CD4-positive, alpha-beta memory T cell (primary cell): ENCODE data around the gene TMEM92. TPM values are rescaled to one million over a fixed set of nuclear protein-coding genes. Genes with fewer than 3 reads are reported as not detected.

Experiments
- CTCF ChIA-PET: fragments of 350-600 bp; sonication (Branson Sonifier 250); formaldehyde crosslinking; loops from one replicate; lab custom pipeline; 2021; ENCODE audit warnings: inconsistent platforms; ENCODE audit not compliant: partially characterized antibody; lab: Charles Lee
- POLR2A ChIA-PET: fragments of 350-600 bp; sonication (Branson Sonifier 250); formaldehyde crosslinking; loops from one replicate; lab custom pipeline; 2021; ENCODE audit not compliant: partially characterized antibody; lab: Charles Lee
- DNase-seq, 5 donors: peaks; one replicate each; pipeline versions ENCODE4 v3.0.0 to v3.0.0-alpha.2; 2020 to 2022; ENCODE audit warnings: mixed read lengths in 1 of 5
- H3K27ac ChIP-seq: one replicate; pipeline ENCODE4 v1.7.0; 2013; ENCODE audit warnings: low read depth, low read length
- H3K27me3 ChIP-seq: 2 replicates; pipeline ENCODE4 v1.7.0; 2013; ENCODE audit warnings: mild to moderate bottlenecking, low read length, moderate library complexity; ENCODE audit not compliant: insufficient read depth
- H3K36me3 ChIP-seq: 2 replicates; pipeline ENCODE4 v1.7.0; 2013; ENCODE audit warnings: mild to moderate bottlenecking, low read length, moderate library complexity; ENCODE audit not compliant: insufficient read depth
- H3K4me1 ChIP-seq: 2 replicates; pipeline ENCODE4 v1.7.0; 2013; ENCODE audit warnings: mild to moderate bottlenecking, low read length, moderate library complexity; ENCODE audit not compliant: insufficient read depth
- H3K4me3 ChIP-seq, 2 donors: one replicate each; pipeline ENCODE4 v1.7.0; 2013; ENCODE audit warnings: low read length in 2 of 2, mild to moderate bottlenecking in 1 of 2
- H3K9me3 ChIP-seq, 2 donors: one replicate each; pipeline ENCODE4 v1.7.0; 2013; ENCODE audit warnings: low read length in 2 of 2, control low read depth in 1 of 2; ENCODE audit not compliant: control insufficient read depth in 1 of 2
- H3K27ac Mint-ChIP-seq, 7 donors: one replicate each; pipeline ENCODE4 v1.8.0; 2020 to 2021; ENCODE audit warnings: mixed read lengths in 7 of 7, mild to moderate bottlenecking in 6 of 7, inconsistent platforms in 3 of 7, moderate library complexity in 3 of 7
- H3K27me3 Mint-ChIP-seq, 2 donors: one replicate each; pipeline ENCODE4 v1.8.0; 2020 to 2021; ENCODE audit warnings: mixed read lengths in 2 of 2
- H3K36me3 Mint-ChIP-seq, 2 donors: one replicate each; pipeline ENCODE4 v1.8.0; 2020 to 2021; ENCODE audit warnings: mixed read lengths in 2 of 2, inconsistent platforms in 1 of 2, mild to moderate bottlenecking in 1 of 2
- H3K4me1 Mint-ChIP-seq, 4 donors: one replicate each; pipeline ENCODE4 v1.8.0; 2020 to 2021; ENCODE audit warnings: mixed read lengths in 4 of 4, mild to moderate bottlenecking in 1 of 4
- H3K4me3 Mint-ChIP-seq, 8 donors: one replicate each; pipeline ENCODE4 v1.8.0; 2020 to 2021; ENCODE audit warnings: mixed read lengths in 8 of 8, mild to moderate bottlenecking in 7 of 8, moderate library complexity in 6 of 8, inconsistent platforms in 3 of 8
- H3K9me3 Mint-ChIP-seq, 8 donors: one replicate each; pipeline ENCODE4 v1.8.0; 2020 to 2021; ENCODE audit warnings: mixed read lengths in 8 of 8, mild to moderate bottlenecking in 5 of 8, inconsistent platforms in 3 of 8, moderate library complexity in 1 of 8
- intact Hi-C: fragments of 100-400 bp; cut with micrococcal nuclease; formaldehyde crosslinking; loops from one replicate; pipeline ENCODE4 v1.15.1; 2023
- polyA plus RNA-seq, 2 donors: library from polyadenylated mRNA; unstranded; fragments of 300-500 nt; fragmentation: Illumina TruSeq; gene quantifications; one replicate each; pipeline ENCODE4 v1.2.3, GENCODE V29; 2021
- total RNA-seq, 2 experiments: library from RNA; stranded (reverse); gene quantifications; one replicate each; pipeline ENCODE4 v1.2.3, GENCODE V29; 2021

The TMEM92 gene
- total and polyA plus RNA-seq, 4 experiments from 2014 or later: not detected

DNA sequence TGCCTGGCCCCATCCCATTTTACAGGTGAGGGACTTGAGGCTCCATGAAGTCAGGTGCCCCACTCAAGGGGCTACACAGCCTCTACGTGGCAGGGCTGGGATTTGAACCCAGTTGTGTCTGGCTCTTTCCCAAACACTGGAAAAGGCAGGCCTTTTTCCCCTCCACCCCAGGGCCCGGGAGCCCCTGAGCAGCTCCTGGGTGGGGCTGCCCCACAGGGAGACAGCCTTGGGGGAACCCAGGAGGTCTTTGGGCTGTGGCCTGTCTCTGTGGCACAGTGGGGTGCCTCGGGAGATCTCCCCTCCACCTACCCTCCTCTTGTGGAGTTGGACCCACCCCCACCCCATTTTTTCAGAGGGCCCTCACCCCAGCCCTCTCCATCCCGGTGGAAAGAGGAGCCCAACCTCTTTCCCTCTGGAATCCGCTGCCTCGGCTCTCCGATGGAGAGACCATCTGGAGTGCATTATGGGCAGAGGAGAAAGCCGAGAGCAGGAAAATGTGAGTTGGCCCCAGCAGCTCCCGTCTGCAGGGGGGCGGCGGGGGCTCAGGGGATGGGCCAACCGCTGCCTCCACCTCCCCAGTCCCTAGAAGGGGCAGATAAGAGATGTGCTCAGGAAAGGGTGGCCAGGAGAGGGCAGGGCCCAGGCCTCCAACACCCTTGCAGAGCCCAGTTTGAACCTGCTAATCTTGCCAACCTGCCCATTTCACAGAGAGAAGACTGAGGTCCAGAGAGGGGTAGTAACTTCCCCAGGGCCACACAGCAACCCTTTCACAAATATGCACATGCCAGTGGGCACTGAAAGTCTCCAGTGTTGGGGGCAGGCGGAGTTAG, 15.4 kb upstream of the TMEM92 start:
- Histone ChIP-seq H3K9me3 (no peaks in the 10 kb centered on the region), H3K27ac (no peak overlapping the region), H3K4me1 (no peaks in the 10 kb centered on the region), H3K27me3 (no peaks in the 10 kb centered on the region), H3K4me3 (no peak overlapping the region), H3K36me3 (no peaks in the 10 kb centered on the region)
- H3K4me3 Mint-ChIP-seq: no peak overlapping the region
- no peak for DNase-seq
- POLR2A ChIA-PET: no interaction called here
- CTCF ChIA-PET: no interaction called here
- H3K4me1 Mint-ChIP-seq: no peaks in the 10 kb centered on the region
- peaks cover 14 to 17% of the 10 kb centered on the region in 2 donors for H3K27me3 Mint-ChIP-seq
- intact Hi-C loops: no loop called here
- H3K27ac Mint-ChIP-seq: no peak overlapping the region
- no peaks in the 10 kb centered on the region for H3K9me3 Mint-ChIP-seq
- H3K36me3 Mint-ChIP-seq: no peaks in the 10 kb centered on the region

GRCh38 chr17:50259477-50260324, 14.6 kb upstream of the TMEM92 start:
- no peak overlapping the region for H3K4me3 Mint-ChIP-seq
- no peaks in the 10 kb centered on the region for H3K9me3 ChIP-seq
- H3K27me3 ChIP-seq: no peaks in the 10 kb centered on the region

GRCh38 chr17:50260501-50260911, 13.8 kb upstream of the TMEM92 start:
- CTCF ChIA-PET: no interaction called here
- Histone ChIP-seq H3K36me3 (no peaks in the 10 kb centered on the region), H3K4me1 (no peaks in the 10 kb centered on the region), H3K4me3 (no peak overlapping the region), H3K9me3 (no peaks in the 10 kb centered on the region), H3K27ac (no peak overlapping the region), H3K27me3 (no peaks in the 10 kb centered on the region)
- H3K27me3 Mint-ChIP-seq: peaks cover 13 to 17% of the 10 kb centered on the region in 2 donors
- no peaks in the 10 kb centered on the region for H3K36me3 Mint-ChIP-seq
- no peaks in the 10 kb centered on the region for H3K4me1 Mint-ChIP-seq
- no peak overlapping the region for H3K4me3 Mint-ChIP-seq
- POLR2A ChIA-PET: no interaction called here
- no peak for DNase-seq
- H3K9me3 Mint-ChIP-seq: no peaks in the 10 kb centered on the region
- H3K27ac Mint-ChIP-seq: no peak overlapping the region
- intact Hi-C loops: no loop called here

More at GRCh38 chr17:50259477-50260324, 14.6 kb upstream of the TMEM92 start:
- ChIA-PET CTCF (no interaction called here), POLR2A (no interaction called here)
- H3K27ac Mint-ChIP-seq: no peak overlapping the region
- H3K36me3 ChIP-seq: no peaks in the 10 kb centered on the region
- H3K4me3 ChIP-seq: no peak overlapping the region
- H3K4me1 ChIP-seq: no peaks in the 10 kb centered on the region
- H3K4me1 Mint-ChIP-seq: no peaks in the 10 kb centered on the region
- H3K9me3 Mint-ChIP-seq: no peaks in the 10 kb centered on the region
- peaks cover 15 to 17% of the 10 kb centered on the region in 2 donors for H3K27me3 Mint-ChIP-seq
- no peaks in the 10 kb centered on the region for H3K36me3 Mint-ChIP-seq
- no peak for DNase-seq
- H3K27ac ChIP-seq: no peak overlapping the region
- intact Hi-C loops: no loop called here

DNA sequence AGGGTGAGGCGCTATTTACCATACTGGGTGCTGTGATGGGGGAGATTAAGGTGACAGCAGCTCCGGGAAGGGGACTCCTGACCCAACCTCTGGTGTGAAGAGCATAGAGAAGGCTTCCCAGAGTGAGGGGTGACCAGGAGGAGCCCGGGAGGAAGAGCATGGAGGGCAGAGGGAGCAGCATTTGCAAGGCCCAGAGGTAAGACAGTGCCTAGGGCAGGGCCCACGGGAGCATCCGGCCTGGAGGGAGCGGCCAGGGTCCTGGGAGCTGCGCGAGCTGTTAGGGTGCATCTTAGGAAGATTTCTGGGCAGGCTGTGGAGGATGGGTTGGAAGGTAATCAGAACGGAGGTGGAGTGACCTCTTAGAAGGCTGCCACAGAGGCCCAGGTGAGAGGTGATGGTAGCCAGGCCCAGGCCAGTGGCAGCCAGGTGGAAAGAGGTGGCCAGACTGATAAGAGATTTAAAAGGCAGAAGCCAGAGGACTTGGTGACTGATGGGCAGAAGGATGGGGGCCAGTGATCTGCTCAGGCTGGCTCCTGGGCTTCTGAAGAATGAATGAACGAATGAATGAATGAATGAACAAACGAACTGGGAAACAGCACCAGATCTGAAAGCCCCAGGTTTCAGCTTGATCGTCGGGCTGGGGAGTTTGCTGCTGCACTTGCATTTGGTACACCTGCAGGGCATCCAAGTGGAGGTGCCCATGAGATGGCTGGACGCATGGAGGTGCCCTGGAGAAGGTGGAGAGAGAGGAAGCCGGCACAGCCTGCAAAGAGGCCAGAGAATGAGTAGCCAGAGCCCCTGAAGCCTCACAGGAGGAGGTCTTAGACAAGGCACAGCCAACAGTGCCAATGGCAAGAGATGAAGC, 13.0 kb upstream of the TMEM92 start:
- POLR2A ChIA-PET: no interaction called here
- no peak overlapping the region for H3K27ac ChIP-seq
- Mint-ChIP-seq H3K4me1 (peaks cover 0 to 2% (median 0%) of the 10 kb centered on the region in 4 donors), H3K4me3 (no peak overlapping the region), H3K9me3 (no peaks in the 10 kb centered on the region), H3K27me3 (peaks cover 12 to 14% of the 10 kb centered on the region in 2 donors), H3K36me3 (no peaks in the 10 kb centered on the region), H3K27ac (peak overlapping the region in 1 of 7 donors; percentile 69)
- no peak overlapping the region for H3K4me3 ChIP-seq
- H3K9me3 ChIP-seq: no peaks in the 10 kb centered on the region
- CTCF ChIA-PET: no interaction called here
- no peaks in the 10 kb centered on the region for H3K27me3 ChIP-seq
- DNase-seq: no peak
- no peaks in the 10 kb centered on the region for H3K36me3 ChIP-seq
- intact Hi-C loops: no loop called here
- no peaks in the 10 kb centered on the region for H3K4me1 ChIP-seq

- no peaks in the 10 kb centered on the region for H3K4me1 ChIP-seq
- H3K27me3 ChIP-seq: no peaks in the 10 kb centered on the region
- ChIA-PET CTCF (no interaction called here), POLR2A (no interaction called here)
- no peak for DNase-seq
- H3K4me1 Mint-ChIP-seq: peaks cover 0 to 2% (median 0%) of the 10 kb centered on the region in 4 donors
- H3K4me3 ChIP-seq: no peak overlapping the region
- no peaks in the 10 kb centered on the region for H3K9me3 ChIP-seq
- no peaks in the 10 kb centered on the region for H3K9me3 Mint-ChIP-seq
- H3K27ac Mint-ChIP-seq: no peak overlapping the region
- H3K4me3 Mint-ChIP-seq: no peak overlapping the region
- peaks cover 4 to 9% of the 10 kb centered on the region in 2 donors for H3K27me3 Mint-ChIP-seq
- H3K36me3 ChIP-seq: no peaks in the 10 kb centered on the region
- H3K27ac ChIP-seq: no peak overlapping the region
- H3K36me3 Mint-ChIP-seq: no peaks in the 10 kb centered on the region
- intact Hi-C loops: no loop called here
These were observed 12.1 kb upstream of the TMEM92 start for GRCh38 chr17:50262001-50262794.

GRCh38 chr17:50263331-50264262, 10.7 kb upstream of the TMEM92 start:
- Mint-ChIP-seq H3K27me3 (peaks cover 4 to 9% of the 10 kb centered on the region in 2 donors), H3K36me3 (no peaks in the 10 kb centered on the region), H3K4me3 (no peak overlapping the region), H3K4me1 (peaks cover 0 to 2% (median 0%) of the 10 kb centered on the region in 4 donors), H3K9me3 (no peaks in the 10 kb centered on the region), H3K27ac (no peak overlapping the region)
- CTCF ChIA-PET: interaction anchor here (1.4 kb wide), 1 partner anchor 8 kb away, joined by 3 read pairs; no protein-coding TSS in a partner anchor
- Histone ChIP-seq H3K36me3 (no peaks in the 10 kb centered on the region), H3K4me1 (no peaks in the 10 kb centered on the region), H3K27ac (no peak overlapping the region), H3K27me3 (no peaks in the 10 kb centered on the region), H3K9me3 (no peaks in the 10 kb centered on the region), H3K4me3 (no peak overlapping the region)
- POLR2A ChIA-PET: no interaction called here
- DNase-seq: no peak
- intact Hi-C loops: no loop called here
